ENCODE measurements around the gene EYS. TPM values are rescaled to one million over a fixed set of nuclear protein-coding genes. Genes with fewer than 3 reads are reported as not detected.

EYS gene
- total and polyA plus RNA-seq, 2 of the 8 experiments (the other 6 are each of a cell fraction or from before 2014, with no cell fraction given): 0.05 to 0.13 TPM

GRCh38 chr6:65202738-65203137 lies 504.3 kb downstream of the EYS start (continued):
- TF ChIP-seq CHD7 (IDR thresholded peaks at IDR 0.05; ENCODE audit: insufficient replicate concordance, low read length) (no peak), ZNF274 (IDR thresholded peaks at IDR 0.05; ENCODE audit: borderline replicate concordance, extremely low read depth, low read length) (no peak), ATF3 (IDR thresholded peaks at IDR 0.05; ENCODE audit: insufficient read depth, low read depth, low read length) (no peak), CEBPB (IDR thresholded peaks at IDR 0.05; ENCODE audit: low read depth, low read length) (no peak), E2F6 (IDR thresholded peaks at IDR 0.05) (no peak)

Measured in H1 (cell line).